Activated naive CD4-positive, alpha-beta T cell (primary cell): ENCODE measurements around the gene MYO1D.
"Not testable (repeated sequence)": the region's sequence is repeated elsewhere in the genome, so short reads cannot be mapped to it uniquely, and the experiment has no call there.

Experiments
- DNase-seq, 4 experiments: peaks; one replicate each; lab custom pipeline; 2025; lab: John Stamatoyannopoulos, UW

MYO1D gene

GRCh38 chr17:32876417-32877163 is at the start of gene MYO1D:
TSS of gene MYO1D (minus strand) at chr17:32877124. CDS start at chr17:32876872, 252 bp downstream.
- DNase-seq: peak; percentile 18 to 52 (median 32)

DNA sequence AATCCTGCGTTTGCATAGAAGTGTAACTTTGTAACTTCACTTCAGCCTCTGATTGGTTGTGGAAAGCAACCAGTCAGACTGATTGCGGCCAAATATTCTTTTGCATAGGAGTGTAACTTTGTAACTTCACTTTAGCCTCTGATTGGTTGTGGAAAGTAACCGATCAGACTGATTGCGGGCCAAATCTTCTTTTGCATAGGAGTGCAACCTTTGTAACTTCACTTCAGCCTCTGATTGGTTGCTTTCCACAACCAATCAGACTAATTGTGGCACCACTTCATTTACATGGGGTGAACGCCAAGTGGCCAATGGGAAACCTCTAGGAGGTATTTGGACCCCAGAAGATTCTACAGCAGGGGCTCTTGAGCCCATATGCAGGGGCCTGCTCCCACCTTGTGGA is 49.3 kb upstream of the MYO1D start:
- no peak for DNase-seq

DNA sequence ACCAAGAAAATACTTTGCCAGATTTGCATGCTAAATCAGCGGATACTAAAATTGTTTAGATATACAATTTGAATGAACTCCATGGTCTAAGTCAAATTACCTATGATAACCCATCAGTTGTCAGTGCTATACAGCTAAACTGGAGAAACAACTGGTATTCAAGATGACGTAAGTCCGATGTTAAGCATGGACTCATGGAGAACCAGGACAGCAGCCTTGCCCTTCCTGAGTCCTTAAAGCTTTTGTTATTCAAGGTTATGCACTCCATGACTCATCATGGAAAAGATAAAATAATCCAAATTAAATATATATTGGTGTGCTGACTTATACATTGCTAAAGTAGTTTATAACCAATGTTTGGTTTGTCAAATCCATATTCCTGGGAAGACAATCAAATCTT is 47.0 kb upstream of the MYO1D start:
- DNase-seq: not testable (repeated sequence)

DNA sequence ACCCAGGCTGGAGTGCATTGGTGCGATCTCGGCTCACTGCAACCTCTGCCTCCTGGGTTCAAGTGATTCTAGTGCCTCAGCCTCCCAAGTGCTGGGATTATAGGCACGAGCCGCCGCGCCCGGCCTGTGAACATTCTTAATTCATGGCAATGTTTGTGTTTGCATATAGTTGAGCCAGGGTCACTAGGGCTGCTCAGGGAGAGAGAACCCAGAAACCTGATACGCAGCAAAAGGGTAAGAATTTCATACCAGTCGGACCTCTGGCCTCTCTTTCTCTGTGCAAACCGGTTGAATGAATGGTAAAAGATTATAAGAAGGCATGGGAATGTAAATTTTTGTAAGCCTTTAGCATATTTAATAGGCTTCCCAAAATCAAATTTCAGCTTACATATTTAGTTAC is 44.1 kb upstream of the MYO1D start:
- no peak for DNase-seq

GRCh38 chr17:32920293-32920692 is 43.4 kb upstream of the MYO1D start:
- no peak for DNase-seq

DNA sequence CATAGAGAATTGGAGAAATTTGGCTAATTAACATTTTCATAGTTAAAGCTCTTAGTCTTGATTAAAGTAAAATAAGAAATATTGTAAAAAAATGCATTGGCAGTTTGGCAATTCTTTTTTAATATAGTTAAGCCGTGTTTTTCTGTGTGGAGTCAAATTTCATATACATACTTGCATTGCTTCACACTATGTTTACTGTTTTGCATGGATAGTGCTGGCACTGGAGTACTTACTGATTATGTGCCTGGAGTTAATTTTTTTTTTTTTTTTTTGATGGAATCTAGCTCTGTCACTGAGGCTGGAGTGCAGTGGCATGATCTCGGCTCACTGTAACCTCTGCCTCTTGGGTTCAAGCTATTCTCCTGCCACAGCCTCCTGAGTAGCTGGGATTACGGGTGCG is 43.0 kb upstream of the MYO1D start:
- not testable (repeated sequence) for DNase-seq

- DNase-seq: no peak
These were observed 40.9 kb upstream of the MYO1D start for GRCh38 chr17:32917842-32918241.

DNA sequence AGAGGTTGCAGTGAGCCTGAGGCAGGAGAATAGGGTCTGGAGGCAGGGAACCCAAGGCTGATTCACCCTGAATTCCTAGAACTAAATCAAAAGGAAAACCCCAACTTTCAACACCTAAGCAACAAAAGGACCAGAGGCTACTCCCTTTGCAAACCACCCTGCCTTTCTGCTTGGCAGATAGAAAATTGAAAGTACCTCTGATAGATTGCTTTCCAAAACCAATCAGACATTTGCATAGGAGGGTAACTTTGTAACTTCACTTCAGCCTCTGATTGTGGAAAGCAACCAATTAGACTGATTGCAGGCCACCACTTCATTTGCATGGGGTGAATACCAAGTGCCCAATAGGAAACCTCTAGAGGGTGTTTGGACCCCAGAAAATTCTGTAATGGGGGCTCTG is 40.2 kb upstream of the MYO1D start:
- DNase-seq: no peak

GRCh38 chr17:32916134-32916533 is 39.2 kb upstream of the MYO1D start:
- no peak for DNase-seq

GRCh38 chr17:32915245-32915644 is 38.3 kb upstream of the MYO1D start:
- no peak for DNase-seq

GRCh38 chr17:32914181-32914580 is 37.3 kb upstream of the MYO1D start:
- DNase-seq: no peak

- no peak for DNase-seq
These were observed 36.7 kb upstream of the MYO1D start for GRCh38 chr17:32913593-32913992.

GRCh38 chr17:32912218-32912897 is 35.4 kb upstream of the MYO1D start:
- no peak for DNase-seq

- no peak for DNase-seq
These were observed 33.8 kb upstream of the MYO1D start for GRCh38 chr17:32910769-32911168.

DNA sequence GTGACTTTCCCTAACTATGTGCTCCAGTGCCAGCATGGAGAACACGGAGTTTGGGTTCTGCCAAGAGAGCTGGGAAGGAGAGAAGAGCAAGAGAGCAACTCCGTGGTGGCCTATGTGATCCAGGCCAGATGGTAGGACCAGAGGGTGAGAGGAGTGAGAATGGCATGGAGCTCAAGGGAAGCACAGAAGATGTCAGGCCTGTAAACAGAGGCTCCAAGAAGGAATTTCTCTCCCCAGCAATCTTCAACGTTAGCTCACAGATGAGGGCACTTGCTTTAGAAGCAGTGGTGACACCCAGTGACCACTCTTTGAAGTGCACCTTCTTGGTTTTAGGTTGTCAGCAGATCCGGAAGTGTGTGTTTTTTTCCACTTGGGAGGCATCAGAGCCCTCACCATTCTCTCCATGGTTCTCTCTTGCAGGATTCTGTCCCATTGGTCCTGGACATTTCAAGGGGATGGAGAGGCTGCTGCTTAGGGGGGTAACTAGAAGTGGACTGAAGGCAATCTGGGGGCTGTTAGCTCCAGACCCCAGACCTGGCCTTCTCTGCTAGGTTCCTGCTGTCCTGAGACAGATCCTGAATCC is 33.0 kb upstream of the MYO1D start:
- no peak for DNase-seq

- no peak for DNase-seq
These were observed 30.7 kb upstream of the MYO1D start for GRCh38 chr17:32907583-32907982.

GRCh38 chr17:32904891-32905290 is 28.0 kb upstream of the MYO1D start:
- no peak for DNase-seq

DNA sequence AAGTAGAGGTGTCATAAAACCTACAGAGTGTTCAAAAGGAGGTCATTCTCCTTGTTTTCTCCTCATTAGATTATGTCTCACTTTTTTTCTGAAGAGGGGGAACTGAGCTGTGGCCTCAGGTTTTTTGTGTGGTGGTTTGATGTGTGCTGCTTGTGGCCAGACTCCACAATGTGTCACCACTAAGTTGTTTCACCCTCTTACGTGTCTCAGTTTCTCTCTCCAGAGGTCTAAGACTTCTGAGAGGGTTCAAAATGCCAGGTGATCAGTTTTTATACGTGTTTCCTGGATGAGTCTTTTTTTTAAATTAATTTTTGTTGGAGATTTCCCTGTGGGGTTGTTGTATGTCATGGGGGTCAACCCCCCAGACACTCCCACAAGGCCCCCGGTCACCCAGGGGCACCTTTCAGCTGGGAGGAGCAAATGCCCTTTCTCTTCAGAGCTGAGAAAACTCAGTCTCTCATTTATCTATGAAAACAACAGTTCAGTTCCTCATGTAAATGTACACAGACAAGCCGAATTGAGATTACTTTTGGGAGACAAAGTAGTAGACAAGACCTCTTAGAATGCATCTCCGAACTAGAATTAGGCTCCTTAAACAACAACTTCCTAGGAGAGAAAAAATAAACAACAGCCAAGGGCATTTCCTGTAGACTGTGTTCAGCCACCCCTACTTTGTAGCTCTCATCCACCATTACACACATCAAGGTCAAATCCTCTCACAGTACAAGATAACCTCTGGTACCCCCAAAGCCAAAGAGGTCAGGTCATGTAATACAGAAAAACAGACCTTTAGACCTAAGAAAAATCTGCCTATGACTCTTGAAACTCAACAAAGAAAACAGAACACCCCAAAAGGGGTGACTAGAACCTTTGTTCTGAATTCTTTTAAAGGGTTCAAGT is 27.1 kb upstream of the MYO1D start:
- DNase-seq: no peak

- no peak for DNase-seq
These were observed 24.8 kb upstream of the MYO1D start for GRCh38 chr17:32901743-32902142.

GRCh38 chr17:32899236-32900013 is 22.5 kb upstream of the MYO1D start:
- no peak for DNase-seq

- DNase-seq: no peak
These were observed 19.8 kb upstream of the MYO1D start for GRCh38 chr17:32896647-32897258.
